NOMO-1 treated with DMSO at 0.1 percent for 48 hours (cell line): Measurements from ENCODE around the gene RAB23.

ENCODE experiments used
- DNase-seq: peaks from one replicate; lab custom pipeline; 2025; ENCODE audit not compliant: unreplicated experiment; lab: John Stamatoyannopoulos, UW

Gene RAB23

GRCh38 chr6:57138026-57138425 lies 84.1 kb downstream of the RAB23 start:
- no peak for DNase-seq

DNA sequence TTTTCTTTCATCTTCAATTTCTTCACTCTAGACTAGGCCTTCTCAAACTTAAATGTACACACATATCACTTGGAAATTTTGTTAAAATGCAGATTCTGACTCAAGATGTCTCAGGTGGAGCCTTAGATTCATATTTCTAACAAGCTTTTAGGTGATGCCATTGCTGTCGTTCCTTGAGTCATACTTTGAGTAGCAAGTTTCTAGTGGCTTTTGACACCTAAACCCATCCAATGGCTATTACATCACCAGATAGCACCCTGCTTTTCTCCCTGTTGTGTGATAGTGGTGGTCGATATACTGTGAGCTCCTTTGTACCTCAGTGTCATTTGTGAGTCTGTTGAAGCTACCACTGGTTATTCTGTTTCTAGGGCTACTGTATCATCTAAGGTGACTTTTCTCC lies 84.8 kb downstream of the RAB23 start:
- no peak for DNase-seq
